Sigmoid colon (tissue), 4 donors: ENCODE measurements around the gene RASA2.

Experiments used
- CTCF ChIP-seq, 4 experiments: fragments of 450-650 bp in 3 of 4; fragments of 200-600 bp in 1 of 4; IDR thresholded peaks; one replicate each; pipeline ENCODE4 v1.5.1; 2016 to 2019; ENCODE audit warnings: antibody characterized with exemption in 4 of 4, mild to moderate bottlenecking in 3 of 4, moderate library complexity in 2 of 4
- EP300 ChIP-seq, 4 donors: sonication (generic); formaldehyde crosslinking; IDR thresholded peaks; one replicate each; pipeline ENCODE4 v1.6.1; 2017; ENCODE audit warnings: antibody characterized with exemption in 4 of 4
- POLR2A ChIP-seq, 2 donors: fragments of 450-650 bp; IDR thresholded peaks; one replicate each; pipeline ENCODE4 v1.6.1; 2016; ENCODE audit warnings: antibody characterized with exemption in 2 of 2, mild to moderate bottlenecking in 2 of 2, moderate library complexity in 2 of 2

- no peak for TF ChIP-seq CTCF (IDR thresholded peaks at IDR 0.05)
- no peak for TF ChIP-seq POLR2A (IDR thresholded peaks at IDR 0.05)
- no peak for TF ChIP-seq EP300 (IDR thresholded peaks at IDR 0.05)
Measured at GRCh38 chr3:141605883-141606282, 119.1 kb downstream of the RASA2 start.
